ENCODE measurements around the gene HAUS6.

The HAUS6 gene

GRCh38 chr9:19074229-19074628 is 28.5 kb downstream of the HAUS6 start:
- Histone ChIP-seq H3K27me3 (ENCODE audit: low read length) (no peaks in the 10 kb centered on the region), H3K27ac (ENCODE audit: low read depth, low read length) (no peak overlapping the region), H3F3A (ENCODE audit: insufficient read depth) (no peaks in the 10 kb centered on the region), H4K20me1 (ENCODE audit: low read depth, low read length) (no peaks in the 10 kb centered on the region), H2AFZ (ENCODE audit: low read depth, low read length, severe bottlenecking) (no peak overlapping the region), H3K4me3 (ENCODE audit: insufficient read depth, low read length, poor library complexity, severe bottlenecking) (no peak overlapping the region), H3K4me2 (ENCODE audit: low read depth, low read length, poor library complexity, severe bottlenecking) (no peak overlapping the region), H3K9me3 (ENCODE audit: insufficient read depth, low read length) (no peaks in the 10 kb centered on the region), H3K9ac (ENCODE audit: low read length) (no peak overlapping the region), H3K36me3 (ENCODE audit: low read length) (peaks cover 69% of the 10 kb centered on the region), H3K9me2 (replicated peaks; ENCODE audit: insufficient read depth, low read length) (no peaks in the 10 kb centered on the region), H3K79me2 (ENCODE audit: insufficient read depth, low read length) (peaks cover 4% of the 10 kb centered on the region; the same call in 1 of the 2 replicates)
- TF ChIP-seq EZH2phosphoT487 (conservative IDR thresholded peaks at IDR 0.05; ENCODE audit: low read length) (no peak), CTCF (IDR thresholded peaks at IDR 0.05; ENCODE audit: insufficient read depth, low read length, poor library complexity, severe bottlenecking) (no peak)

GRCh38 chr9:19057033-19057432 is 45.7 kb downstream of the HAUS6 start:
- Histone ChIP-seq H3K79me2 (ENCODE audit: insufficient read depth, low read length) (no peaks in the 10 kb centered on the region), H3K4me3 (ENCODE audit: insufficient read depth, low read length, poor library complexity, severe bottlenecking) (no peak overlapping the region), H3F3A (ENCODE audit: insufficient read depth) (peaks cover 11% of the 10 kb centered on the region; the same call in 1 of the 2 replicates), H3K9ac (ENCODE audit: low read length) (no peak overlapping the region), H3K4me2 (ENCODE audit: low read depth, low read length, poor library complexity, severe bottlenecking) (no peak overlapping the region), H3K9me2 (replicated peaks; ENCODE audit: insufficient read depth, low read length) (no peaks in the 10 kb centered on the region), H3K9me3 (ENCODE audit: insufficient read depth, low read length) (no peaks in the 10 kb centered on the region), H3K27ac (ENCODE audit: low read depth, low read length) (no peak overlapping the region), H3K36me3 (ENCODE audit: low read length) (peaks cover 51% of the 10 kb centered on the region), H2AFZ (ENCODE audit: low read depth, low read length, severe bottlenecking) (no peak overlapping the region), H3K27me3 (ENCODE audit: low read length) (no peaks in the 10 kb centered on the region), H4K20me1 (ENCODE audit: low read depth, low read length) (no peaks in the 10 kb centered on the region)
- TF ChIP-seq CTCF (IDR thresholded peaks at IDR 0.05; ENCODE audit: insufficient read depth, low read length, poor library complexity, severe bottlenecking), result no peak
- no peak for TF ChIP-seq EZH2phosphoT487 (conservative IDR thresholded peaks at IDR 0.05; ENCODE audit: low read length)

- Histone ChIP-seq H4K20me1 (ENCODE audit: low read depth, low read length) (no peaks in the 10 kb centered on the region), H3K9ac (ENCODE audit: low read length) (peak overlapping the region; percentile 61), H3K27ac (ENCODE audit: low read depth, low read length) (no peak overlapping the region), H3K27me3 (ENCODE audit: low read length) (no peaks in the 10 kb centered on the region), H3K4me3 (ENCODE audit: insufficient read depth, low read length, poor library complexity, severe bottlenecking) (peak overlapping the region; percentile 58), H3K9me2 (replicated peaks; ENCODE audit: insufficient read depth, low read length) (no peaks in the 10 kb centered on the region), H3K9me3 (ENCODE audit: insufficient read depth, low read length) (0 out of 2 replicates have a peak, but pooled peaks cover 5% of the 10 kb centered on the region), H3F3A (ENCODE audit: insufficient read depth) (peaks cover 30% of the 10 kb centered on the region; the same call in 1 of the 2 replicates), H3K4me2 (ENCODE audit: low read depth, low read length, poor library complexity, severe bottlenecking) (peak overlapping the region; percentile 61), H3K79me2 (ENCODE audit: insufficient read depth, low read length) (peaks cover 7% of the 10 kb centered on the region; the same call in 1 of the 2 replicates), H3K36me3 (ENCODE audit: low read length) (peaks cover 3% of the 10 kb centered on the region; the same call in 1 of the 2 replicates), H2AFZ (ENCODE audit: low read depth, low read length, severe bottlenecking) (no peak overlapping the region)
- no peak for TF ChIP-seq EZH2phosphoT487 (conservative IDR thresholded peaks at IDR 0.05; ENCODE audit: low read length)
- TF ChIP-seq CTCF (IDR thresholded peaks at IDR 0.05; ENCODE audit: insufficient read depth, low read length, poor library complexity, severe bottlenecking), result no peak
These were observed 51.8 kb downstream of the HAUS6 start for GRCh38 chr9:19050637-19051591.

Measured in SU-DHL-6 (cell line).